RWPE2 (cell line): Measurements from ENCODE around the gene FGF6.
"Not testable (repeated sequence)": the region's sequence is repeated elsewhere in the genome, so short reads cannot be mapped to it uniquely, and the experiment has no call there.

ENCODE experiments used
- ATAC-seq: fragments of 200-7000 bp; cut with Tn5 transposase; 3 replicates; pipeline ENCODE4 v1.9.1; 2021; ENCODE audit warnings: low read depth
- DNase-seq: peaks from one replicate; pipeline ENCODE4 v3.0.0-alpha.2; 2020; ENCODE audit warnings: low spot score
- H3K27ac ChIP-seq: fragments of 450-650 bp; 2 replicates; pipeline ENCODE4 v1.5.1; 2017; ENCODE audit warnings: mild to moderate bottlenecking; ENCODE audit not compliant: poor library complexity, severe bottlenecking
- H3K27me3 ChIP-seq: fragments of 250-450 bp; sonication (Bioruptor Pico); 2 replicates; pipeline ENCODE4 v1.5.1; 2021; ENCODE audit warnings: mild to moderate bottlenecking, moderate library complexity; ENCODE audit not compliant: insufficient read depth, poor library complexity, severe bottlenecking
- H3K36me3 ChIP-seq: fragments of 250-450 bp; sonication (Bioruptor Pico); 2 replicates; pipeline ENCODE4 v1.5.1; 2020; ENCODE audit warnings: low read depth, mild to moderate bottlenecking, moderate library complexity
- H3K4me1 ChIP-seq: fragments of 250-450 bp; sonication (Bioruptor Pico); 2 replicates; pipeline ENCODE4 v1.5.1; 2021; ENCODE audit warnings: mild to moderate bottlenecking, moderate library complexity; ENCODE audit not compliant: insufficient read depth, poor library complexity, severe bottlenecking
- H3K4me3 ChIP-seq: fragments of 250-450 bp; sonication (Bioruptor Pico); 2 replicates; pipeline ENCODE4 v1.5.1; 2021; ENCODE audit warnings: mild to moderate bottlenecking, moderate library complexity; ENCODE audit not compliant: severe bottlenecking
- H3K9me3 ChIP-seq: fragments of 250-450 bp; sonication (Bioruptor Pico); 2 replicates; pipeline ENCODE4 v1.5.1; 2021; ENCODE audit warnings: mild to moderate bottlenecking, moderate library complexity; ENCODE audit not compliant: severe bottlenecking
- TF ChIP-seq, protein P1 (sequence below): fragments of 450-650 bp; IDR thresholded peaks from one replicate; pipeline ENCODE4 v1.5.1; 2017; ENCODE audit warnings: mild to moderate bottlenecking, moderate library complexity; ENCODE audit not compliant: poor library complexity, severe bottlenecking

FGF6 gene

DNA sequence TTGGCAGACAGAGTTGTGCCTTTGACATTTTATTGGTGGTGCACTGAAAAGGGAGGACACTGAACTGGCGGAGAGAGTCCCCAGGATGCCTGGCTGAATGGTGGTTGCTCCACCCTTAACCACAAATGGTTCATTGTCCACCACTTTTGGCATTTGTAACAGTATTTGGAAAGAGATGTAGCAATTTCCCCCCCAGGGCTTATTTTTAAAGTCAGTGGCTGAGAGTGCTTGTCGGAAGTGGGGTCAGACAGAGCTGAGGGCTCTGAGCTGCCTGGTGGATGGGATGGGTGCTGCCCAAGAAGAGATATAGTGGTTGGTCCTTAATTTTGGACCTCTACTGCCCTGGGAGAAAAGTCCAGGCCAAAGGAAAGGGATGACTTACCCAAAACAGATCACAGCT, 31.5 kb upstream of the FGF6 start:
- Histone ChIP-seq H3K4me3 (no peak overlapping the region), H3K27me3 (peaks cover 7% of the 10 kb centered on the region), H3K9me3 (peaks cover 3% of the 10 kb centered on the region), H3K36me3 (no peaks in the 10 kb centered on the region), H3K4me1 (no peaks in the 10 kb centered on the region), H3K27ac (no peak overlapping the region)
- no peak for DNase-seq
- ATAC-seq = peak; percentile 38; the same call in 1 of the 3 replicates
- TF ChIP-seq, protein P1, sequence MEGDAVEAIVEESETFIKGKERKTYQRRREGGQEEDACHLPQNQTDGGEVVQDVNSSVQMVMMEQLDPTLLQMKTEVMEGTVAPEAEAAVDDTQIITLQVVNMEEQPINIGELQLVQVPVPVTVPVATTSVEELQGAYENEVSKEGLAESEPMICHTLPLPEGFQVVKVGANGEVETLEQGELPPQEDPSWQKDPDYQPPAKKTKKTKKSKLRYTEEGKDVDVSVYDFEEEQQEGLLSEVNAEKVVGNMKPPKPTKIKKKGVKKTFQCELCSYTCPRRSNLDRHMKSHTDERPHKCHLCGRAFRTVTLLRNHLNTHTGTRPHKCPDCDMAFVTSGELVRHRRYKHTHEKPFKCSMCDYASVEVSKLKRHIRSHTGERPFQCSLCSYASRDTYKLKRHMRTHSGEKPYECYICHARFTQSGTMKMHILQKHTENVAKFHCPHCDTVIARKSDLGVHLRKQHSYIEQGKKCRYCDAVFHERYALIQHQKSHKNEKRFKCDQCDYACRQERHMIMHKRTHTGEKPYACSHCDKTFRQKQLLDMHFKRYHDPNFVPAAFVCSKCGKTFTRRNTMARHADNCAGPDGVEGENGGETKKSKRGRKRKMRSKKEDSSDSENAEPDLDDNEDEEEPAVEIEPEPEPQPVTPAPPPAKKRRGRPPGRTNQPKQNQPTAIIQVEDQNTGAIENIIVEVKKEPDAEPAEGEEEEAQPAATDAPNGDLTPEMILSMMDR = no peak

GRCh38 chr12:4472046-4472445, 26.4 kb upstream of the FGF6 start:
- Histone ChIP-seq H3K4me1 (no peaks in the 10 kb centered on the region), H3K27ac (no peak overlapping the region), H3K9me3 (no peaks in the 10 kb centered on the region), H3K36me3 (no peaks in the 10 kb centered on the region), H3K27me3 (peaks cover 7% of the 10 kb centered on the region), H3K4me3 (no peak overlapping the region)
- DNase-seq (no peak), ATAC-seq (no peak)
- TF ChIP-seq, protein P1 = no peak

GRCh38 chr12:4471256-4471655, 25.6 kb upstream of the FGF6 start:
- peaks cover 11% of the 10 kb centered on the region for H3K27me3 ChIP-seq
- DNase-seq = no peak
- TF ChIP-seq, protein P1 = no peak

GRCh38 chr12:4468994-4469393, 23.4 kb upstream of the FGF6 start:
- peaks cover 7% of the 10 kb centered on the region for H3K27me3 ChIP-seq
- no peak overlapping the region for H3K27ac ChIP-seq
- DNase-seq (no peak), ATAC-seq (no peak)
- H3K4me3 ChIP-seq = no peak overlapping the region
- no peaks in the 10 kb centered on the region for H3K4me1 ChIP-seq
- H3K36me3 ChIP-seq = no peaks in the 10 kb centered on the region
- TF ChIP-seq, protein P1 = no peak
- H3K9me3 ChIP-seq = no peaks in the 10 kb centered on the region

More at GRCh38 chr12:4471256-4471655, 25.6 kb upstream of the FGF6 start:
- H3K4me1 ChIP-seq = no peaks in the 10 kb centered on the region
- H3K4me3 ChIP-seq = no peak overlapping the region
- H3K9me3 ChIP-seq = no peaks in the 10 kb centered on the region
- ATAC-seq = no peak
- no peaks in the 10 kb centered on the region for H3K36me3 ChIP-seq
- no peak overlapping the region for H3K27ac ChIP-seq

- no peak for ATAC-seq
These were observed 15.1 kb upstream of the FGF6 start for GRCh38 chr12:4460761-4461160.

DNA sequence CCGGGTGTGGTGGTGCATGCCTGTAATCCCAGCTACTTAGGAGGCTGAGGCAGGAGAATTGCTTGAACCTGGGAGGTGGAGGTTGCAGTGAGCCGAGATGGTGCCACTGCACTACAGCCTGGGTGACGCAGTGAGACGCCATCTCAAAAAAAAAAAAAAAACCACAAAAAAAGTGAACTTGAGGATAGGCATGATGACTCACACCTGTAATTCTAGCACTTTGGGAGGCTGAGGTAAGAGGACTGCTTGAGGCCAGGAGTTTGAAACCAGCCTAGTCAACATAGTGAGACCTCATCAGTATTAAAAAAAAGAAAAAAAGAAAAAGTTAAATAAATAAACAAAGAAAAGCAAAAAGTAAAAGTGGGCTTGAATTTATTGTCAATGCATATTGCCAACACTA, 10.2 kb upstream of the FGF6 start:
- not testable (repeated sequence) for H3K9me3 ChIP-seq, DNase-seq, H3K27me3 ChIP-seq, H3K4me3 ChIP-seq, ATAC-seq, H3K36me3 ChIP-seq, H3K4me1 ChIP-seq, H3K27ac ChIP-seq

More at GRCh38 chr12:4460761-4461160, 15.1 kb upstream of the FGF6 start:
- H3K27me3 ChIP-seq = peaks cover 4% of the 10 kb centered on the region
- TF ChIP-seq, protein P1 = no peak
- DNase-seq = no peak
- H3K9me3 ChIP-seq = no peaks in the 10 kb centered on the region
- H3K27ac ChIP-seq = no peak overlapping the region
- no peak overlapping the region for H3K4me3 ChIP-seq
- H3K4me1 ChIP-seq = no peaks in the 10 kb centered on the region
- no peaks in the 10 kb centered on the region for H3K36me3 ChIP-seq
